DMS79 (cell line): ENCODE data around the gene CCDC126.
A peak's percentile ranks its signal among the peaks of the same experiment; 100 is the strongest.
"Not testable (repeated sequence)": the region's sequence is repeated elsewhere in the genome, so short reads cannot be mapped to it uniquely, and the experiment has no call there.

ENCODE experiments used
- DNase-seq: peaks from one replicate; lab custom pipeline; 2025; lab: John Stamatoyannopoulos, UW

Gene CCDC126

GRCh38 chr7:23628370-23628769 lies 31.2 kb downstream of the CCDC126 start:
- no peak for DNase-seq

DNA sequence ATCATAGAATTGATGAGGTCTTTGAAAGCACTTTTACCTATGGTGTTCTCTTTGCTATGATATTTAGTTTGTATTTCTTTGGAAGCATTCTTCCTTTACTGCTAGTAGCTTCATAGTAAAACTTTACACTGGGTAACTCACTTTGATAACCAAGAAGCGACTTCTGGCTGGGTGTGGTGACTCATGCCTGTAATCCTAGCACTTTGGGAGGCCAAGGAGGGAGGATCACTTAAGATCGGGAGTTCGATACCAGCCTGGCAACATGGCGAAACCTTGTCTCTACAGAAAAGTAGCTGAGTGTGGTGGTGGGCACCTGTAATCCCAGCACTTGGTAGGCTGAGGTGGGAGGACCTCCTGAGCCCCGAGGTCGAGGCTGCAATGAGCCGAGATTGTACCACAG lies 36.2 kb downstream of the CCDC126 start:
- DNase-seq, result no peak

- no peak for DNase-seq
Measured at GRCh38 chr7:23645822-23646221, 48.6 kb downstream of the CCDC126 start.

- no peak for DNase-seq
Measured at GRCh38 chr7:23653942-23654341, 56.8 kb downstream of the CCDC126 start.

GRCh38 chr7:23654508-23654907 lies 57.3 kb downstream of the CCDC126 start:
- DNase-seq, result no peak

DNA sequence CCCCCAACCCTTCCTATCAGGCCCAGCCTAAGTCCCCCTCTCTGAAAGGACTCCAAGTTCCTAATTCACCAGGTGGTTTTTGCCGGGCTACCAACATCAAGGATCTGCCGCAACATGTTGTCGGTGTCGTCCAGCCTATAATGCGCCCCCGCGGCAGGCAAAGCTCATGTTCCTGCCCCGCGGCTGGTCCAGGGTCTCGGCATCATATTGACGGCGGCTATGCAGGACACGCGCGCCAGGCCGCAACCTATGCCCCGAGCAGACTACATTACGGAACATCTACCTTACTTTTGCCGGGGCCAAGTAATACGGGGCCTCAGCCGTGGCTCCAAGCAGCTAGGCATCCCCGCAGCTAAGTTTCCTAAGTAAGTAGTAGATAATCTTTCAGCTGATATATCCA lies 58.3 kb downstream of the CCDC126 start:
- no peak for DNase-seq

DNA sequence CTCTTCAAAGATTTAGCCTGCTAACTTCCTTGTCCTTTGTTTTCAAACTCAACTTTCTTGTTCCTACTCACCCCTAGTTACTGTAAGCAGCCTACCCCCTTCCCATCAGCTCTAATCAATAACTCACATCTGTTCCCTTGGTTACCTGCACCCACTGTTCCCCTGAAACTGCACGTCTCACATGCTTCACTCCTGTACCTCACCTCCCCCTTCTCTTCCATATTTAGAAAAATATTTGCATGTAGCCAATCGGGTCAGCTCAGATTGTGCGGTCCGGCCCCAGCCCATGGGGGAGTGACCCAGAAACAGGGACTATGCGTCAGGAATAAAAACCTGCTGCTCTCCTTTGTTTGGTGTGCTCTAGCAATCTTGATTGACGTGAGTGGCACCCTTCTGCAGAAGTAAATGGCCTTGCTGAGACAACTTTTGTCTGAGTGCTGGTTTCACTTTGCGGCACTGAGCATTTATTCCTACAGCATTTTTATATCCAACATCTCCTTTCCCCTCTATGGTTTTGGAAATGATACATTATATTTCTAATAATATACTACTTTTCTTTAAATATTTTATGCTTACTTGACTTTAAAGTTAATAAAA lies 61.7 kb downstream of the CCDC126 start:
- DNase-seq, result no peak

DNA sequence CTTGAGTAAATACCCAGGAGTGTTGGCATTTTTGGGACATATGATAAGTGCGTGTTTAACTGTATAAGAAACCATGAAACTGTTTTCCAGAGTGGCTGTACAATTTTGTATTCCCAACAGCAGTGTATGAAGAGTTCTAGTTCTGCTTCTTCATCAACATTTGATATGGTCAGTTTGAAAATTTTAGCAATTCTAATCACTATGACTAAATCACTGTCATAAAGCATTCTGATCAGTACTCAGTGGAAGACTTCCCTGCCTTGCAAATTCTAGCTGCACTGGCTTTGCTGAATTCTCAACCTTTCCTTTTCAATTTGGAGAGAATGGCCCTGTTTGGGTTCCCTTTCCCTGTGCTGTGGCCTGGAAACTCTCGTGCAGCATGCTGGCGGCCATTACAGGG lies 64.2 kb downstream of the CCDC126 start:
- DNase-seq, result no peak

GRCh38 chr7:23662124-23662983 lies 65.2 kb downstream of the CCDC126 start:
- DNase-seq, result no peak

DNA sequence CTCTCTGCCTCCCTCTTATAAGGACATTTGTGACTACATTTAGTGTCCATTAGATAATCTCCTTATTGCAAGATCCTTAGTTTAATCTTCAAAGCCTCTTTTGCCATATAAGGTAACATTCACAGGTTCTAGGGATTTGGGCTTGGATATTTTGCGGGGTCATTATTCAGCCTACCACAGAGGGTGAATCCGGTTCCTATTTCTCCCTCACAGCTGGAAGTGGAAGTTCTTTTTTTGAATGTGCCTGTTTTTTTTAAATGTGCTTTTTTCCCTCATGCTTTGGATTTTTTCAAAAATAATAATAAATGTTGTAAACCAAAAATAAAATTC lies 65.8 kb downstream of the CCDC126 start:
- no peak for DNase-seq

DNA sequence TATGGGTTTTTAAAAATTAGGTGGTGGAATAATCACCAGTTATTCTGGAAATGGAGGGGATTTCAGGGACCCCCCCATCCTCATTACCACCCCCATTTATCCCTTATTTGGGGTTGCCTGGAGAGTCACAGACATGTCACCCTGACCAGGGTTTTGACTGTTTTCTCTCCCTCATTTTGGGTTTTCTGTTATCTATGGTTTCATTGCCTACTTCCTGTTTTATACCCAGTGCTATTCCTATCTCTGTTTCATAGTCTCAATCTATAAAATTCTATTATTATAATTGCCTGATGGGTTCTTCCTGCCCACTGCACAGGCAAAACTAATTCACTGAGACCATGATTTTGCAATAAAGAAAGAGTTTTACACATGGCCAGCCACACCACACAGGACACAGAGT lies 66.9 kb downstream of the CCDC126 start:
- DNase-seq, result no peak

DNA sequence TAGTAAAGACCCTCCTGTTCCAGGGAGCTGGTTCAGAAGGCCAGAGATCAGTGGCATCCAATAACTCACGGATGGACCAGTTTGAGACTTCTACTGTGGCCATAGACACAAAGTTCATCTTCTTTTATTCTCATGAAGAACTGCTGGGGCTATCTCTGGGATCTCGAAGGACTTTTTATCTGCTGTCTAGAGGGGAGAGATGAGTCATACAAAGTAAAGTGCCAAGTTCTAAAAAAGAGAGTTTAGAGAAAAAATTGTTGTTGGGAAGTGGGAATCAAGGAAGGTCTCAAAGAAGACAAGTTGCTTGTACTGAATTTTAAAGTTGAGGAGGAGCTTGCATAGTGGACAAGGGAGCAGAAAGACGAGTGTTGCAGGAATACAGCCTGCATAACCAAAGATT lies 74.9 kb downstream of the CCDC126 start:
- no peak for DNase-seq

GRCh38 chr7:23679898-23680413 lies 82.8 kb downstream of the CCDC126 start, which contains the start of gene FAM221A:
FAM221A (plus strand) TSS chr7:23680199; CDS start chr7:23680219, 20 bp downstream.
- DNase-seq, result peak; percentile 76

GRCh38 chr7:23680414-23681405 lies 83.5 kb downstream of the CCDC126 start:
- peak; percentile 79 for DNase-seq

GRCh38 chr7:23684041-23684440 lies 86.9 kb downstream of the CCDC126 start:
- not testable (repeated sequence) for DNase-seq

- no peak for DNase-seq
Measured at GRCh38 chr7:23685731-23686130, 88.5 kb downstream of the CCDC126 start.

DNA sequence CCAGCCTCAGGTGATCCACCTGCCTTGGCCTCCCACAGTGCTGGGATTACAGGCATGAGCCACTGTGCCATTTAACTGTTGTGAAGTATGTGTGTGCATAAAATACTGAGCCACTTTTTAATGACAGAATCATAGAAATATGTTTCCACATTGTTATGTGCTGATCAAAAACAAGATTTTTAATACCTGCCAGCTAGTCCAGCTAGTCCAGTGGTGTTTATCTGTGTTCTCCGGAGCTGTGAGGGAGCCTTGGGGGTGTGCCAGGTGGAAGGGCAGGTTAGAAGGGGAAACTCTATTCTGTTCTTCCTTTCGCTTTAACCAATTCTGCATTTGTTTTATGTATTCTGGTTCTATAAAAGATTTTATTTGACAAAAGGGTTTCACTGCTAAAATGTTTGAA lies 89.8 kb downstream of the CCDC126 start:
- DNase-seq, result no peak

- no peak for DNase-seq
Measured at GRCh38 chr7:23689165-23689564, 92.0 kb downstream of the CCDC126 start.

GRCh38 chr7:23691320-23691719 lies 94.1 kb downstream of the CCDC126 start:
- no peak for DNase-seq

- no peak for DNase-seq
Measured at GRCh38 chr7:23693224-23693623, 96.0 kb downstream of the CCDC126 start.
